ENCODE measurements around the gene HDAC10. TPM values are rescaled to one million over a fixed set of nuclear protein-coding genes. Genes with fewer than 3 reads are reported as not detected.

HDAC10 gene
- total and polyA plus RNA-seq, 7 donors: 7.2 to 47.4 (median 12.5) TPM

GRCh38 chr22:50216055-50216683 lies 34.9 kb downstream of the HDAC10 start:
- H3K27ac ChIP-seq: no peak overlapping the region
- 84 to 92% methylated on average over 15 of the region's 15 CpGs for WGBS, 2 donors
- no peaks in the 10 kb centered on the region for H3K27me3 ChIP-seq
- intact Hi-C loops (cut with DNase I): no loop called here
- peaks cover 0 to 14% (median 8%) of the 10 kb centered on the region in 4 donors for H3K4me1 ChIP-seq
- H3K36me3 ChIP-seq: peaks cover 50 to 92% (median 62%) of the 10 kb centered on the region in 4 donors
- H3K9me3 ChIP-seq: no peaks in the 10 kb centered on the region
- H3K4me3 ChIP-seq: no peak overlapping the region
- no peak for TF ChIP-seq EP300 (IDR thresholded peaks at IDR 0.05)
- no peak for TF ChIP-seq CTCF (IDR thresholded peaks at IDR 0.05)
- no peak for TF ChIP-seq POLR2AphosphoS5 (IDR thresholded peaks at IDR 0.05)
- no peak for TF ChIP-seq POLR2A (IDR thresholded peaks at IDR 0.05)
- DNase-seq: peak; percentile 62

GRCh38 chr22:50215297-50216054 lies 35.6 kb downstream of the HDAC10 start:
- 68 to 85% methylated on average over 17 of the region's 17 CpGs for WGBS, 2 donors
- intact Hi-C loops (cut with DNase I): no loop called here
- DNase-seq: peak; percentile 57
- H3K4me3 ChIP-seq: no peak overlapping the region
- no peak overlapping the region for H3K27ac ChIP-seq
- peaks cover 0 to 14% (median 8%) of the 10 kb centered on the region in 4 donors for H3K4me1 ChIP-seq
- no peaks in the 10 kb centered on the region for H3K9me3 ChIP-seq
- TF ChIP-seq POLR2A (IDR thresholded peaks at IDR 0.05): no peak
- no peak for TF ChIP-seq EP300 (IDR thresholded peaks at IDR 0.05)
- no peak for TF ChIP-seq POLR2AphosphoS5 (IDR thresholded peaks at IDR 0.05)
- TF ChIP-seq CTCF (IDR thresholded peaks at IDR 0.05): no peak
- peaks cover 43 to 92% (median 60%) of the 10 kb centered on the region in 4 donors for H3K36me3 ChIP-seq
- H3K27me3 ChIP-seq: no peaks in the 10 kb centered on the region

- Histone ChIP-seq H3K4me1 (peaks cover 0 to 12% (median 5%) of the 10 kb centered on the region in 4 donors), H3K9me3 (no peaks in the 10 kb centered on the region), H3K27me3 (no peaks in the 10 kb centered on the region), H3K36me3 (peaks cover 37 to 95% (median 61%) of the 10 kb centered on the region in 4 donors), H3K4me3 (no peak overlapping the region), H3K27ac (no peak overlapping the region)
- TF ChIP-seq POLR2A (IDR thresholded peaks at IDR 0.05): no peak
- no peak for TF ChIP-seq CTCF (IDR thresholded peaks at IDR 0.05)
- TF ChIP-seq EP300 (IDR thresholded peaks at IDR 0.05): no peak
- no peak for TF ChIP-seq POLR2AphosphoS5 (IDR thresholded peaks at IDR 0.05)
- DNase-seq: no peak
- 96 to 97% methylated on average over 9 of the region's 9 CpGs for WGBS, 2 donors
- intact Hi-C loops (cut with DNase I): no loop called here
Observed at GRCh38 chr22:50213263-50213662, 37.8 kb downstream of the HDAC10 start.

- intact Hi-C loops (cut with DNase I): loop anchor here (2.0 kb wide), 1 partner anchor 64 kb away; no protein-coding TSS in a partner anchor
- H3K9me3 ChIP-seq: no peaks in the 10 kb centered on the region
- H3K4me1 ChIP-seq: peaks cover 0 to 27% (median 9%) of the 10 kb centered on the region in 4 donors
- H3K27me3 ChIP-seq: no peaks in the 10 kb centered on the region
- H3K36me3 ChIP-seq: peaks cover 16 to 93% (median 49%) of the 10 kb centered on the region in 4 donors
- no peak overlapping the region for H3K27ac ChIP-seq
- no peak for DNase-seq
- TF ChIP-seq POLR2AphosphoS5 (IDR thresholded peaks at IDR 0.05): no peak
- TF ChIP-seq CTCF (IDR thresholded peaks at IDR 0.05): no peak
- no peak for TF ChIP-seq EP300 (IDR thresholded peaks at IDR 0.05)
- TF ChIP-seq POLR2A (IDR thresholded peaks at IDR 0.05): no peak
- 91 to 92% methylated on average over 14 of the region's 14 CpGs for WGBS, 2 donors
- no peak overlapping the region for H3K4me3 ChIP-seq
Observed at GRCh38 chr22:50211147-50211546, 39.9 kb downstream of the HDAC10 start.
